ENCODE measurements around the gene POC1A.

Gene POC1A

GRCh38 chr3:52041118-52041731, 113.0 kb downstream of the POC1A start:
- POLR2A ChIA-PET (ENCODE audit: low non-redundant PET): no interaction called here
- H3K27ac ChIP-seq: peak overlapping the region; percentile 100
- CTCF ChIA-PET: interaction anchor here (0.6 kb wide), 2 partner anchors 38 to 82 kb away, joined by 3 to 4 read pairs; no protein-coding TSS in a partner anchor
- no peak for TF ChIP-seq CTCF (conservative IDR thresholded peaks at IDR 0.05; ENCODE audit: low read depth)
- DNase-seq (ENCODE audit: low spot score): no peak

DNA sequence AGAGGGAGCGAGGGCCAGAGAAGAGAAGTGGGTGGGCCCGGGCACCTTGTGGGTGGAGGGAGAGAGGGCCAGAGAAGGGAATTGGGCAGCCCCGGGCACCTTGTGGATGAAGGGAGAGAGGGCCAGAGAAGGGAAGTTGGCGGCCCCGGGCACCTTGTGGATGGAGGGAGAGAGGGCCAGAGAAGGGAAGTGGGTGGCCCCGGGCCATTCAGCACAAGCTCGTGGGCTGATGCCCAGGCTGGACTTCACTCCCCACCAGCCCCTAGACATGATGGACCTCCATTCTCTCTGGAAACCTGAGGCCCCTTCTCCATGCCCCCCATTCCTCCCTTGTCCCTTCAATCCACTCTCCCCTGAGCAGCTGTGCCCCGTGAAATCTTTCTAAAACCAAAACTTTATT, 113.6 kb downstream of the POC1A start:
- peak overlapping the region; percentile 100 for H3K27ac ChIP-seq
- ChIA-PET CTCF (interaction anchor here (0.6 kb wide), 1 partner anchor 82 kb away, joined by 4 read pairs; no protein-coding TSS in a partner anchor), POLR2A (ENCODE audit: low non-redundant PET) (no interaction called here)
- no peak for DNase-seq (ENCODE audit: low spot score)
- no peak for TF ChIP-seq CTCF (conservative IDR thresholded peaks at IDR 0.05; ENCODE audit: low read depth)

DNA sequence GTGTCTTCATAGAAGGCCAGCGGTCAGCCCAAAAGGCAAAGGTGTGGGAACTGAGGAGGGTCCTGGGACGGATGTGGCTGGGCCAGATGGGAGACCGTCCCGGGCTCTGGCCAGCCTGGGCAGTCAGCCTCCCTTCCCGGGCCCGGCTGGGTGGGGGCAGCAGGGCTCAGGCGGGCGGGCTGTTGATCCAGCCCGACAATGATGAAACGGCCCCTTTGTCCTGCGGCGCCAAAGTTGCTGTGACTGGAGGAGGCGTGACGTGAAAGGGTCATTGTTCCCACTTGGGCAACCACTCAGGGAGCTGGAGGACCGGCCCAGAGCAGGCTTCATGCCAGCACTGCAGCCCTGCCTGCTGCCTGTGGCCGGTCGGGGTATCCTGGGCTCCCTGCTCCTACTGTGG, 114.4 kb downstream of the POC1A start:
- peak overlapping the region; percentile 100 for H3K27ac ChIP-seq
- CTCF ChIA-PET: no interaction called here
- POLR2A ChIA-PET (ENCODE audit: low non-redundant PET): no interaction called here
- TF ChIP-seq CTCF (conservative IDR thresholded peaks at IDR 0.05; ENCODE audit: low read depth): no peak
- DNase-seq (ENCODE audit: low spot score): no peak

- peak overlapping the region; percentile 100 for H3K27ac ChIP-seq
- POLR2A ChIA-PET (ENCODE audit: low non-redundant PET): no interaction called here
- TF ChIP-seq CTCF (conservative IDR thresholded peaks at IDR 0.05; ENCODE audit: low read depth): no peak
- CTCF ChIA-PET: interaction anchor here (1.0 kb wide), 1 partner anchor 18 kb away, joined by 3 read pairs; no protein-coding TSS in a partner anchor
- DNase-seq (ENCODE audit: low spot score): no peak
These were observed 114.8 kb downstream of the POC1A start for GRCh38 chr3:52039426-52039825.

DNA sequence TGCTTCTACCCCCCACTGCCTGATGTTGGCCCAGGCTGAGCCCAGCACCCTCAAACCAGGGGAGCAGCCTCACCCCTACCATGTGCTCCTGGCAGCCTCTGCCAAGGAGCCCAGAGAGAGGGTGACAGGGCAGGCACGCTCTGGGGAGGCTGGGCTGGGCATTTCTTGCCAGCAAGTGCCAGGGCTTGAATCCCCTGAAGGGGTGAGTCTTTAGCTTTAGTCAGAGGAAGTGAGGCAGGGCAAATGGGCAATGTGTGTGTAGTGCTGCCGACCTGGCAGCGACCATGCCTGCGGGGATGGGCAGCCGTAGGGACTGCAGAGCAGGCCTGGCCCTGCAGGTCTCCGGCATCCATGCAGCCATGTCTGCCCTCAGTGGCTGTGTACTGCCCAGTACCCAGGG, 116.0 kb downstream of the POC1A start:
- POLR2A ChIA-PET (ENCODE audit: low non-redundant PET): interaction anchor here (1.1 to 2.0 kb wide), 2 partner anchors 8 to 16 kb away, joined by 3 to 4 read pairs; no protein-coding TSS in a partner anchor
- peak overlapping the region; percentile 100 for H3K27ac ChIP-seq
- TF ChIP-seq CTCF (conservative IDR thresholded peaks at IDR 0.05; ENCODE audit: low read depth): no peak
- CTCF ChIA-PET: interaction anchor here (0.7 to 1.0 kb wide), 2 partner anchors 14 to 332 kb away, joined by 4 to 5 read pairs; no protein-coding TSS in a partner anchor
- DNase-seq (ENCODE audit: low spot score): peak; percentile 47

DNA sequence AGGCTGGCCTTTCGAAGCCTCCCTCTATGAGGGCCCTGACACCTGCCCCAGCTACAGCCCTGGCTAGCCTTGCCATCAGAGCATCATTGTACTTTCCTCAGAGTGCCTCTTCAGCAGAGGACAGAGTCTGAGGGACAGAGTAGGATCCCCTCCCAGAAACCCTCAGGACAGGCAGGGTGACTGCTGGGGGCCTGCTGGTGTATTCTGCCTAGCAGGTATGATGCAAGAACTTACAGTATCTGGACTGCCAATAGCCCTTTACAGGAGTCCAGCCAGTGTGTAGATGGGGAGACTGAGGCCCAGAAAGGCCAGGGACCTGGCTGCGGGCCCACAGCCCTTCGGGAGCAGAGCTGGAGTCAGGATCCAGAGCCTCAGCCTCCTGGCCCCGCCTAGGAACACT, 116.9 kb downstream of the POC1A start:
- H3K27ac ChIP-seq: peak overlapping the region; percentile 100
- TF ChIP-seq CTCF (conservative IDR thresholded peaks at IDR 0.05; ENCODE audit: low read depth): no peak
- ChIA-PET POLR2A (ENCODE audit: low non-redundant PET) (interaction anchor here (0.9 to 2.0 kb wide), 3 partner anchors 9 to 17 kb away, joined by 3 to 4 read pairs (median 3); no protein-coding TSS in a partner anchor), CTCF (interaction anchor here (0.6 to 1.0 kb wide), 3 partner anchors 15 to 35 kb away, joined by 3 to 4 read pairs (median 3); no protein-coding TSS in a partner anchor)
- no peak for DNase-seq (ENCODE audit: low spot score)
